AG09319 (cell line): ENCODE measurements around the gene RAET1E.
"Not testable (repeated sequence)": the region's sequence is repeated elsewhere in the genome, so short reads cannot be mapped to it uniquely, and the experiment has no call there.

Source experiments
- DNase-seq: peaks from one replicate; pipeline ENCODE4 v3.0.0-alpha.2; 2010; ENCODE audit warnings: low read depth; ENCODE audit errors: extremely low read depth
- TF ChIP-seq, protein P1 (sequence below): IDR thresholded peaks from 2 replicates; pipeline ENCODE4 v1.5.1; 2011; ENCODE audit warnings: low read depth, mild to moderate bottlenecking, inconsistent platforms, low read length, moderate library complexity

The RAET1E gene

DNA sequence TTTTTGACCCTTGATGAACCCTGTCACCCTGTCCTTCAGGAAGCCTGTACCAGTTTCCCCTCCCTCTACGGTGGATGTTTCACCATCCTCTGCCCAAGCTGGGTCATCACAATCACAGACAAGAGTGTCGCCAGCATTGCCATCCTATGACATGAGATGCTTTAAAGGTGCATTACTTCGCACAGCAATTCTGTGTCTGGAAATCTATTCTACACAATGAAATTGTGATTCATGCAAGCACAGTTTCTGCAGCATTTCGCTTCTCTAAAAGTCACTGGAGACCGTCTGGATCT, 41.4 kb upstream of the RAET1E start:
- TF ChIP-seq, protein P1, sequence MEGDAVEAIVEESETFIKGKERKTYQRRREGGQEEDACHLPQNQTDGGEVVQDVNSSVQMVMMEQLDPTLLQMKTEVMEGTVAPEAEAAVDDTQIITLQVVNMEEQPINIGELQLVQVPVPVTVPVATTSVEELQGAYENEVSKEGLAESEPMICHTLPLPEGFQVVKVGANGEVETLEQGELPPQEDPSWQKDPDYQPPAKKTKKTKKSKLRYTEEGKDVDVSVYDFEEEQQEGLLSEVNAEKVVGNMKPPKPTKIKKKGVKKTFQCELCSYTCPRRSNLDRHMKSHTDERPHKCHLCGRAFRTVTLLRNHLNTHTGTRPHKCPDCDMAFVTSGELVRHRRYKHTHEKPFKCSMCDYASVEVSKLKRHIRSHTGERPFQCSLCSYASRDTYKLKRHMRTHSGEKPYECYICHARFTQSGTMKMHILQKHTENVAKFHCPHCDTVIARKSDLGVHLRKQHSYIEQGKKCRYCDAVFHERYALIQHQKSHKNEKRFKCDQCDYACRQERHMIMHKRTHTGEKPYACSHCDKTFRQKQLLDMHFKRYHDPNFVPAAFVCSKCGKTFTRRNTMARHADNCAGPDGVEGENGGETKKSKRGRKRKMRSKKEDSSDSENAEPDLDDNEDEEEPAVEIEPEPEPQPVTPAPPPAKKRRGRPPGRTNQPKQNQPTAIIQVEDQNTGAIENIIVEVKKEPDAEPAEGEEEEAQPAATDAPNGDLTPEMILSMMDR, result no peak
- no peak for DNase-seq

DNA sequence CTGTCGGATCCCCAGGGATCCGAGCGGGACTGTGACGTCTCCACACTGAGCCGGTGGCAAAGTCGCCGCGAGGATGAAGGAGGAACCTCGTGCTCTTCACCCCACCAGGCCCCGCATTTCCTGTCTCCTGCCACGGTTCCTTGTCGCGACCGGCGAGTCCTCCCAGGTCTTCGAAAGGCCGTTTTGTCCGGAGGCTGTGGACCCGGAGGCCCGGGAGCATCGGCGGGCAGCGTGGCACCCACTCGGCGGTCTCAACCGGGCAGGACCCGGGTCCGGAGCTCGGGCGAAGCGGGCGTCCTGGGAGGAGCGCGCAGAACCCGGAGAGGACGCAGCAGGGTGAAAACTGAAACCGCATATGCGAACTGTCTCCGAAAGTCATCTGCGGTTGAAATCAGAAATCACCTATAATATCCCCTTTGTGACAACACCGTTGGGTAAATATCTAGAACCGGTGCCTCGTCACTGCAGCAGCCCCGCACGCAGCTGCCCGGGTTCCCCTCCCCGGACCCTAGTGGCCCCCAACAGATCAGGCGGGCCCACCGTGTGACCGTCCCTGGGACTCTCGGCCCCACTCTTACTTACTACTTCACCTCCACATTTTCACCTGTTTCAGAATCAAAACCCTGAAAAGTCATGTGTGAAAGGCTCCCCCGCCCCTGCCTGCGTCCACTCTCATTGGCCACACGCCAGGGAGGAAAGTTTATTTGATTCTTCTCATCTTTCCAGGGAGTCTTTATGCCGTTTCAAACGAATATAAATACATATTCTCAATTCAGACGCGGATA, 40.9 kb upstream of the RAET1E start:
- DNase-seq, result no peak

DNA sequence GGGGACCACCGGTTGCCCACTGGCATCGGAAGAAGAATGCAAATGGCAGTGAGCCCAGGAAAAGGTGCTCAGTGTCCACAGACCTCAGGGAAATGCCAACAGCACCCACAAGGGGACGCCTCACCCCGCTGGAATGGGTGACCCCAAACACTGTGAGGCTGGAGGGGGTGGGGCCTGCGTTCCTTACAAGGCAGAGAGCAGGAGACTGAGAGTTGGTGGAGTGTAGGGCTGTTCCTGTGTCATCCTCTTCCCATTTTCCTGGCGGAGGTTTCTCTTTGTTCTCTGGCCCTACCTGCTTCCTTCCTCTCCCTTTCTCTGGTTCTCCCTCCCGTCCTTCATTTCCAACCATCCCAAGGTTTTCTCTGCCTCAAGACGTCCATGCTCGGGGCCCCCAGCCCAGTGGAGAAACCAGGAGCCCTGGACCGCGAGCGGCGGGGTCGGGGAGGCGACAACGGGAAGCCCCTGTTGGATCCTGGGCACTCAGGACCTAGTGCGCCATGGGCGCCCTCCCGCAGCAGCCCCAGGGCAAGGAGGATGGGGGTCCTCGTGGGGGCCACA, 40.2 kb upstream of the RAET1E start:
- DNase-seq, result not testable (repeated sequence)

More for the DNA sequence above, 40.9 kb upstream of the RAET1E start:
- TF ChIP-seq, protein P1, result no peak

DNA sequence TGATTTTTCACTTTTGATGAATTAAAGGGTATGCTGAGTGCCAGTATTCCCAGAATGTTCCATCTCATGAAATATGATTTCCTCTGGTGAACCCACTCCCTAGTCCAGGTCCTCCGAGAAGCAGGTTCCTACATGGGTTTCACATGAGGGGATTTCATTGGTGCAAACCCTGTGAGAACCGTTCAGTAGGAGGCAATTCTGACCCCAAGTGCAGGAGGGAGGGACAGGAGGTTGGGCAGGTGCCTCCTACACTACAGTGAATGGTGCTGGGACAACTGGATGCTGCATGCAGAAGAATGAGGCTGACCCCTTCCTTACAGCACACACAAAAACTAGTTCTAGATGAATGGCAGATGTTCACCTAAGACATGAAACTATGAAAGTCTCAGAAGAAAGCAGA, 38.8 kb upstream of the RAET1E start:
- DNase-seq, result no peak
- TF ChIP-seq, protein P1, result no peak

DNA sequence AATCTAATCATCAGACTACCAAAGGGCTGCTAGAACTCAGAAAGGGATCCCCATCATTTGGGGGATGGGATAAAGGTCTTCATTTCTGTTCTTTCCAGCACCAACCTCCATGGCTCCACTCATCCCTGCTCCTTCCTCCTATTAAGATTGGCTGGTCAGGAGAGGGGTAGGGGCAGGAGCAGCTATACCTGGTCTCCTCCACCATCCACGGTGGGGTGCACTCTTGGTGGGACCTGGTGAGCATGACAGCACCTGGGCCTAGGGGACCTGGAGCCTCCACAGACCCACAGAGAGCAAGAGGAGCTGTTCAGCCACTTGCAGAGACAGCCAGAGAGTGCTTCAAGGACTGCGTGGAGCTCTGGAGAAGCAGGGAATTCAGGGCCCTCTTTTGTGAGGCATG, 37.8 kb upstream of the RAET1E start:
- DNase-seq, result no peak
- TF ChIP-seq, protein P1, result no peak

DNA sequence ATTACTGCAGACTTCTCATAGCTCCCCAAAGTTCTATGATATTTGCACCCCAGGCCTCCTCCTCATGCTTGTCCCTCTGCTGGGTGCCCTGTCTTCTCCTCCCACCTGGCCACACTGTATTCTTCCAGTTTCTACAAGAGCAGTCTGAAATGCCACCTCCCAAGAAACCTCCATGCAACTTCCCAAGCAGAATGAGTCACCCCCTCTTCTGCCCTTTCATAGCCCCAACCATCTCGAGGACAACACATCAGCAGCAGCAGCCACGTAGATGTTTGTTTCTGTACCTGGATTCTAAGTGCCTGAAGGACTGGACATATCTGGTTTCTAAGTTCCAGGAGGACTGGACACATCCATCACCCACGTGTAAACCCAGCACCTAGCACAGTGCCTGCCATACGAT, 37.3 kb upstream of the RAET1E start:
- TF ChIP-seq, protein P1, result no peak
- no peak for DNase-seq

DNA sequence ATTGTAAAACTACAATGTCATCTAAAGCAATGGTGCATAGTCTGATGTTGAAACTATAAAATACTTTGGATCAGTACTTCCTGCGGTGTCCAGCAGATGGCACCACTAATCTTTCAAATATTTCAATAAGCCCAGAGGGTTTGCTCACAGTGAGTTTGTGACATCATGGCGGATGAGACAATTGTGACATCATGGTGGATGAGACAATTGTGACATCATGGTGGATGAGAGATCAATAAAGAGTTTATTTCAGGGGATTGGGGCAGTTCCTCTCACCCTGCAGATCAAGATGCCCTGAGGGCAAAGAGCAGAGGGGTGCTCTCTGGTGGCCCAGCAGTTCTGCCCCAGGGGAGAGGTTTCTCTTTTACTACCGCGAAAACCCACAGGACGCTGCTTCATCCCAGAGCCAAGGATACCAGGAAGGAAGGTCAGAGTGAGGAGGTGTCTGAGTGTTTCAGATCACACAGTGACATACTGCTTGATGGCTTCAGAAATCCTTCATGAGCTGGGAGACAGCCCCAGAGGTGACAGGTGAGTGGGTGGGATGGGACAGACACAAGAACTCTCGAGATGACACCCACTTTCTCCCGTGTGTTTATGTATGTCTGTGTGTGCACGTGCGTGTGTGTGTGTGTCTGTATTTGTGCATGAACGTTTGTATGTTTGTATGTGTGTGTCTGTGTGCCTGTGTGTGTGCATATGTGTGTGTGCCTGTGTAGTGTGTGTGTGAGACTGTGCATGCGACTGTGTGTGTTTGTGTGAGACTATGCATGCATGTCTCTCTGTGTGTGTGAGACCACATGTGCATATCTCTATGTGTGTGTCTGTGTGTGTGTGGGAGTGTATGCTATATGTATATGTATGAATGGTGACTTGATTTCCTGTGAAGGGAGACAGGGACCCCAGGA, 36.6 kb upstream of the RAET1E start:
- DNase-seq, result peak; percentile 14
- TF ChIP-seq, protein P1, result peak; percentile 63
